Superior temporal gyrus (tissue), 1 donor: ENCODE results near the gene LRRN1.
A peak's percentile ranks its signal among the peaks of the same experiment; 100 is the strongest.

Source experiments
- DNase-seq: peaks from one replicate; pipeline ENCODE4 v3.0.0-alpha.2; 2016; ENCODE audit errors: extremely low spot score

LRRN1 gene

DNA sequence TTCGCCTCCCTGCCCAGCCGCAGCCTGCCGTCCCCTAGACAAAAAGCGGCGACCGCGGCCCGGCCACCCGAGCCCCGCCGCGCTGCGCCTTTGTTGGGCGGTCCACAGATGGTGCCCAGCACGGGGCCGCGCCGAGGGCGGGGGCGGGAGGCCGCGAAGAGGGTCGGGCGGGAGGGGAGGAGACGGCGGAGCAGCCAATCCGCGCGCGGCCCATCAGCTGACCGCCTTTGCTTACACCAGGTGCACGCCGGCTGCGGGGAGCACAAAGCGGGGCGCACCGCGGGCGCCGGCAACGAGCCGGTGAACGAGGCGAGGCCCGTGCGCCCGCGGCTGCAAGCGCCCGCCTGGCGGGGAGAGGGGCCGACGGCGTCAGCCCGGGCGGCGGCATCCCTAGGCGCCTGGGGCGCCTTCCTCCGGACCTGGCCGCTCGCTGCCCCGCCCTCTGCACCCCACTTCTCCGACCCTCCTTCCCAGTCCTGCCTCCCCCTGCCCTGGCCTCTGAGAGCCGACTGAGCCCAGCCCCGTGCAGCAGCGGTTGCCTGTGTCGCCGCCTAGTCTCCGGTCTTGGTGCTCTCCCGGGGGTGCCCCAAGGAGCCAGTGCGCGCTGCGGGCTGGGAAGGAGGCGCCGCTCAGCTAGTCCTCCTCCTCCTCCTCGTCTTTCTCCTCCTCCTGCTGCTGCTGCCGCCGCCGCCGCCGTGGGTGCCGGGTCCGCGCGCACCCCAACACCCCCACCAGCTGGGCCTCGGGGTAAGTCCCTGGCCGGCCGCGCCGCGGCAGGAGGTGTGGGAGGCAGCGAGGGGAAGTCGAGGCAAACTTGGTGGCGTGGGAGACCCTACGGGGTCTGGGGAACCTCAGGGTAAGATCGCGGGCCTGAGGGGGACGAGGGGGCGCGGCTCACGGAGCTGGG, at the start of gene LRRN1:
Gene LRRN1 (plus strand): TSS at position 259 of the 907 bp plus-strand sequence. CDS start 45,211 bp downstream, outside the sequence.
- peak; percentile 78 for DNase-seq

DNA sequence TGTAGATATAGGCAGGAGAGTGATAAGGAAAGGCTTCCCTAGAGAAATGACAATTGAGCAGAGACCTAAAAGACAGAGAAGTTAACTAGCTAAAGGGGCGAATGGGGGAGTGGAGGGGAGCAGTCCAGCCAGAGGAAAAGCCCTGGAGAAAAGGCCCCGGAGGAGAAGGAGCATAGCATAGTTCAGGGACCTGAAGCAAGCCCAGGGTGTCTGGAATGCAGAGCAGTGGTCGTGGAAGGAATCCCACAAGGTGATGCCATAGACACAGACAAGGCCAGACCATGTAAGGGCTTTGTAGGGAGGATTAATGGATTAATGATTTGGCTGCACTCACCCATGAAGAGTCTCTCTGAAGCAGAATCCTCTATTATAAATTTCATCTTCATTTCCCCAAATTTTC, 45.8 kb upstream of the LRRN1 start:
- DNase-seq = no peak

DNA sequence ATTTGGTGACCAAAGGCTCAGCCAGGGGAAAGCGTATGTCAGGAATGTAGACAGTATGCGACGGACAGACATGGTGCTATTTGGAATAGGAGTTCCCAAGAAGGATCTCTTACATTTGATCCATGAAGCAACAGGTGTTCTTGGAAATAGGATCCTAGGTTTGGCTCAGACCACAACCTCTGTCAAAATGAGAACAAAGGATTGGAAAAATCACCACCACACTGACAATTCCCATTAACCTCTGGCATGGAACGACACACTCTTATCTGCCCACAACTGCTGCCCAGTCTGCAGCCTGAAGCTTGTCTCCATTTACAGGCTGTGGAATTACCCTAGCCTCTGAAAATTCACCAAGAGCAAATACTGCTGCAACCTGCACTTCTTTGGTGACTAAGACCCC, 33.6 kb upstream of the LRRN1 start:
- no peak for DNase-seq

GRCh38 chr3:3766140-3766539, 33.1 kb upstream of the LRRN1 start:
- DNase-seq = no peak

GRCh38 chr3:3771094-3771493, 28.1 kb upstream of the LRRN1 start:
- no peak for DNase-seq

DNA sequence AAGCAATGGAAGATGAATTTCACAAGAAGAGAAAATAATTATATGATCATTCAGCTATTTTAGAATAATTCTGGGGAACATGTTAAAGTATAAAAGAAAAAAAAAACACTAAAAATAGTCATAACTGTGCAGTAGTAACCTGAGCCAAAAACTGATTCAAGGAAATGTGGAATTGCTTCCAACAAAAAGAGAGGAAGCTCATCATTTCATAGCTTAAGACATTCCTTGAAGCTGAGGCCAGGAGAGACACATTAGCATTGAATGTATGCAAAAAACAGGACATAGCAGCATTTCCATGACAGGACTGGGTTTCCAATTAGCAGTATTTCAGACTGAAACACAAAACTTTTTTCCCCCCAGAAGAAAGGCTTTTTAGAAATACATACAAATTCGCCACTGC, 27.7 kb upstream of the LRRN1 start:
- no peak for DNase-seq

DNA sequence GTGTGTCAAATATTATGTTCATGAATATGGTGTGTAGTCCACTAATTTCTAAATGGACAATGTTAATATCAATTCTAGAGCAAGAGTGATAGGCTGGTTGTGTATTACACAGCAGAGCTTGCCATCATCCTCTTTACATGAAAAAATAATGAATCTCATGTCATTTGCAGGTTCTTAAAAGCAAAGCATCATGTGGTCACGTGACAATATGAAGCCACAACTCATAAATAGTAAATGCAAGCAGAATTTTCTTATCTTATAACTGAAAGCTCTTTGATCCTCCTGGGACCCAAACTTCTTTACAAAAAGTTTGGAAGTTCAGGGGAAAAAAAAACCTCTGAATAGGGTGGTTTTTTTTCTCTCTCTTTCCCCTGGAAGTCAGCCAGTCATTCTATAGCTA, 26.9 kb upstream of the LRRN1 start:
- no peak for DNase-seq

DNA sequence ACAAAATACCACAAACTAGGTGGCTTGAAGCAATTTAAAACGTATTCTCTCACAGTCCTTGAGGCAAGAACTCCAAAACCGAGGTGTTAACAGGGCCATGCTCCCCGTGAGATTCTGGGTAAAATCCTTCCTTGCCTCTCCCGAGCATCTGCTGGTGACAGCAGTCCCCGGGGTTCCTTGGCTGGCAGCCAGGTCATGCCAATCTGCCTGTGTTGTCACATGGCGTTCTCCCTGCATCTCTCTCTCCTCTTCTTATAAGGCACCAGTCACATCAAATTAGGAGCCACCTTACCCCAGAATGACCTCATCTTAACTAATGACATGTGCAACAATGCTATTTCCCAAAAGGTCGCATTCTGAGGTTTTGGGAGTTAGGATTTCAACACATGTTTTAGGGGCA, 26.3 kb upstream of the LRRN1 start:
- DNase-seq = no peak

GRCh38 chr3:3776607-3777006, 22.6 kb upstream of the LRRN1 start:
- DNase-seq = no peak

DNA sequence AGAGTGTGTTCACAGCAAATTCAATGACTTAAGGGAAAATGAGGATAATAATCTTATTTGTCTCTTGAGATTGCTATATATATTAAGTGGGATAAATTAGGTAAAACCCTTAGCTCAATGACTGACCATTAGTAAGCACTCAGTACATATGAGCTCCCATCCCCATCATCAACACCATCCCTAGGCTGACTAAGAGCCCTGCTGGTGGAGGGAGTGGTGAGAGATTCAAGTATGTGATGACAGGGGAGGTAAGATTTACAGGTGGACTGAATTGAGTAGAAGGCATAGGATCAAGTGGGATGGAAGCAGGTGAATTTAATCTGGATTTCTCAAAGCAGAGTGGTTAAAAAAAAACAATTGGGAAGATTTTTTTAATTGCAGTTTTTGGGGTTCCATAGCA, 21.0 kb upstream of the LRRN1 start:
- DNase-seq = no peak

GRCh38 chr3:3778641-3779270, 20.5 kb upstream of the LRRN1 start:
- DNase-seq = no peak

DNA sequence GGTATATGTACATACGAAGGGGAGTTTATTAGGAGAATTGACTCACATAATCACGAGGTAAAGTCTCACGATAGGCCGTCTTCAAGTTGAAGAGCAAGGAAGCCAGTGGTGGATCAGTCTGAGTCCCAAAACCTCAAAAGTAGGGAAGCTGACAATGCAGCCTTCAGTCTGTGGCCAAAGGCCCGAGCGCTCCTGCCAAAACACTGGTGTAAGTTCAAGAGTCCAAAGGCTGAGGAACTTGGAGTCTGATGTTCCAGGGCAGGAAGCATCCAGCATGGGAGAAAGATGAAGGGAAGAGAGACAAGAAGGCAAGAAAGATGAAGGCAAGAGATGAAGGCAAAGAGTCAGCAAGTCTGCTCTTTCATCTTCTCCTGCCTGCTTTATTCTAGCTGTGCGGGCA, 16.8 kb upstream of the LRRN1 start:
- no peak for DNase-seq

- DNase-seq = no peak
Observed at GRCh38 chr3:3783210-3783609, 16.0 kb upstream of the LRRN1 start.

- DNase-seq = no peak
Observed at GRCh38 chr3:3783696-3784095, 15.5 kb upstream of the LRRN1 start.

DNA sequence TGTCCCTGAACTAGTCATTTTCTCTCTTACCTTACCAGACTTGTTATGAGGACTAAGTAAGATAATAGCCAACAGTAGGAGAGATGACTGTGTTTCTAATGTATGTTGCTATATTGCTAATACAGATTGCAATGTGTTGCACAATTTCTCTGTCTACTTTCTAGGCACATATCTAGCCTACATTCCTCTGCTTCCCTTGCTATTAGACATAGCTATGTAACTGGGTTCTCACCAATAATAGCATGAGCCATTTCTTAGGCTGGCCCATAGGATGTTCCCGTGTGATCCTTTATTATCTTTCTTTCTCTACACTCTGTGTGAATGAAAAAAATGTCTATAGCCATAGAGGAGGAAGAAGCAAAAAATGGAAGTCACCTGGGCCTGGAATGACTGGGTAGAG, 6.8 kb upstream of the LRRN1 start:
- DNase-seq = no peak

- DNase-seq = peak; percentile 42
Observed at GRCh38 chr3:3798631-3799113, 559 bp upstream of the LRRN1 start.

GRCh38 chr3:3800080-3800455, 837 bp downstream of the LRRN1 start:
- DNase-seq = no peak

GRCh38 chr3:3800685-3801493, 1.7 kb downstream of the LRRN1 start:
- no peak for DNase-seq

DNA sequence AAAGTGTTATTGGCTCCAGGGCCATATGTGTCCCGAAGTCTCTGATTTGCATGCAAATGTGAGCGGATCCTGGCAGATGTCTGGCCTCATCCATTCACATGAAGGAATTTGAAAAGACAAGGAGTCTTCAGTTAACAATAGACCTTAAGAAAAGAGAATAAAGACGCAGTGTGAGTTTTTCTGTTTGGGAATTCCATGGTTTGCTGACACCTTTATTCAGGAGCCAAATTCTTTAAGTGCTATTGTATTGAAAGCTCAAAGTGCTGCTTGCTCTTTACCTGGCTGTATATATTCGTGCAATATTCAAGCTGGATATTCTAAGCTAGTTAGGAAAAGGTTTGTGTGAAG, 2.2 kb downstream of the LRRN1 start:
- DNase-seq = peak; percentile 52

- no peak for DNase-seq
Observed at GRCh38 chr3:3802046-3802445, 2.8 kb downstream of the LRRN1 start.

GRCh38 chr3:3804560-3804959, 5.3 kb downstream of the LRRN1 start:
- no peak for DNase-seq

- no peak for DNase-seq
Observed at GRCh38 chr3:3806092-3806491, 6.9 kb downstream of the LRRN1 start.
